ENCODE measurements around the gene ERN1.

DNA sequence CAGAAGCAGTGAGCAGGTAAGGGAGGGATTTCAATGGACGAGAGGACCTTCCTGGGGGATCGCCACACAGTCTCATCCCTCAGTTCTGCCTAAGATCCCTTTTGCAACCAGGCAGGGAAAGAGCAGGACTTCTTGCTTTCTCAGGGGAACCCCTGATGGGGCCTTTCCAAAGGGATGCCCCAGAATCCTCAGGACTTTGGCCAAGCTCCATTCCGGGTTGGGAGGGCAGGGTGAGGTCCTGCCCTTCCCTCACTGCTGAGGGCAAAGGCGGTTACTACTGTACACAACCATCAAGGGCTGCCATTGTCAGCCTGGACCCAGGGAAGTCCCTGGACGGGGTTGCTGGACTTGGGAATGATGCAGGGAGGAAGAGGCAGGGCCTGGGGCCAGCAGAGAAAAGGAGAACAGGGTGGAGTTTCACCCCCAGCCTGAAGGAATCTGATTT, 122.1 kb downstream of the ERN1 start:
- TF ChIP-seq, protein P1, sequence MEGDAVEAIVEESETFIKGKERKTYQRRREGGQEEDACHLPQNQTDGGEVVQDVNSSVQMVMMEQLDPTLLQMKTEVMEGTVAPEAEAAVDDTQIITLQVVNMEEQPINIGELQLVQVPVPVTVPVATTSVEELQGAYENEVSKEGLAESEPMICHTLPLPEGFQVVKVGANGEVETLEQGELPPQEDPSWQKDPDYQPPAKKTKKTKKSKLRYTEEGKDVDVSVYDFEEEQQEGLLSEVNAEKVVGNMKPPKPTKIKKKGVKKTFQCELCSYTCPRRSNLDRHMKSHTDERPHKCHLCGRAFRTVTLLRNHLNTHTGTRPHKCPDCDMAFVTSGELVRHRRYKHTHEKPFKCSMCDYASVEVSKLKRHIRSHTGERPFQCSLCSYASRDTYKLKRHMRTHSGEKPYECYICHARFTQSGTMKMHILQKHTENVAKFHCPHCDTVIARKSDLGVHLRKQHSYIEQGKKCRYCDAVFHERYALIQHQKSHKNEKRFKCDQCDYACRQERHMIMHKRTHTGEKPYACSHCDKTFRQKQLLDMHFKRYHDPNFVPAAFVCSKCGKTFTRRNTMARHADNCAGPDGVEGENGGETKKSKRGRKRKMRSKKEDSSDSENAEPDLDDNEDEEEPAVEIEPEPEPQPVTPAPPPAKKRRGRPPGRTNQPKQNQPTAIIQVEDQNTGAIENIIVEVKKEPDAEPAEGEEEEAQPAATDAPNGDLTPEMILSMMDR (IDR thresholded peaks at IDR 0.05; ENCODE audit: poor library complexity): no peak
- no peak for TF ChIP-seq EZH2phosphoT487 (IDR thresholded peaks at IDR 0.05; ENCODE audit: low read depth, severe bottlenecking, unreplicated experiment)
